ENCODE results near the gene DNTT.
"Not testable (repeated sequence)": the region's sequence is repeated elsewhere in the genome, so short reads cannot be mapped to it uniquely, and the experiment has no call there.

Gene DNTT

DNA sequence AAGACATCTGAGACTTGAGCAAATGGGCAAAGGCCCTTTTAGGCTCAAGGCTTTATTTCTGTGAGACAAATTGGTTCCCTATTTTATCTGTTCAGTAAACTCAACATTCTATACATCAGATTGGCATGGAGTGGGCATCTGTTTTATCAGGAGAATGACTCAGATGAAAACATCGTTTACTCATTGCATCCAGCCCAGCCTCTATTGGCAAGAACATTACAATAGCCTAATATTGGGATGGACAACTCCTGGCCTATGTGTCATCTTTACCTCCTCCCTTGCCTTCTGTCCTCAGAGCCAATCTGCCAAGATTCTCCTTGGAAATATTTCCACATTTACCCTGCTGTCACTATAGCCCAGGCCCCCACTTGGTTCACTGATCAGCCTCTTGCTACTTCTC lies 27.4 kb upstream of the DNTT start:
- DNase-seq: no peak

DNA sequence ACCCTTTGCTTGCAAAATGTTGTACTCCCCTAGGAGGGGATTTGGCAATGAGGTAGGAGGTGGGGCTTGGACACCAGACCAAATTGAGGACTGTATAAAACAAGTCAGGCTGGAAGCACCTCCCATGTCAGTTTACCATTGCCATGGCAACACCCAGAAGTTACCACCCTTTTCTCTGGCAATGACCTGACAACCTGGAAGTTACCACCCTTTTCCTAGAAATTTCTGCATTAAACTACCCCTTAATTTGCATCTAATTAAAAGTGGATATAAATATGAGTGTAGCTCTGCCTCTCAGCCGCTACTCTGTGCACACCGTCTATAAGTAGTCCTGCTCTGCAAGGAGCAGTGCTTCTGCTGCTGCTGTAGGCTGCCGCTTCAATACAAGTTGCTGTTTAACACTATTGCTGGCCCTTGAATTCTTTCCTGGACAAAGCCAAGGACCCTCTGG lies 25.0 kb upstream of the DNTT start:
- DNase-seq: no peak

- DNase-seq: no peak
Observed at GRCh38 chr10:96280859-96281258, 23.4 kb upstream of the DNTT start.

DNA sequence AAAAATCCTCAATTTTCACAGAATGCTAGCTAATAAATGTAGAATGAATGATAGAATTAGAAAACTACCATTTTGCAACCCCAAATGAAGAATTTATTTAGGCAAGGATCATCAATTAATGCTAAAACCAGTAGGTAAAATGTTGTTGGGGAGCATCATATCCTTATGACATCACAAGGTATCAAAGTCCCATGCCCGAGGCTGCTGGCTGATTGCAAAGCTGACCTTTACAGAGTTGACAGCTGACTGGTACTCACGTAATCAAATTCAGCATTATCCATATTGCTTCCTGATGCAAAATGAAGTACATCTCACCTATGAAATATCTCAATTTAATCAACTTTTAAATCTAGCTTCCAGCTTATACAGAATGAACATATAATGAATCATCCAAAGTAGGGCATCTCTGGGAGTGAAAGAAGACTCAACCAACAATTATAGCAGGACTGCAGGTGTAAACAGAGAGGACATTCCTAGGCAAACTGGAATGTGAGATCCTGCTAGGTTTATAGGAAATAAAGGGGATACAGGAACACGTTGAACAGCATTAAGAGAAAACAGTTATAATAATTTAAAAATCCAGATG lies 22.7 kb upstream of the DNTT start:
- DNase-seq: no peak

GRCh38 chr10:96283351-96283750 lies 20.9 kb upstream of the DNTT start:
- no peak for DNase-seq

DNA sequence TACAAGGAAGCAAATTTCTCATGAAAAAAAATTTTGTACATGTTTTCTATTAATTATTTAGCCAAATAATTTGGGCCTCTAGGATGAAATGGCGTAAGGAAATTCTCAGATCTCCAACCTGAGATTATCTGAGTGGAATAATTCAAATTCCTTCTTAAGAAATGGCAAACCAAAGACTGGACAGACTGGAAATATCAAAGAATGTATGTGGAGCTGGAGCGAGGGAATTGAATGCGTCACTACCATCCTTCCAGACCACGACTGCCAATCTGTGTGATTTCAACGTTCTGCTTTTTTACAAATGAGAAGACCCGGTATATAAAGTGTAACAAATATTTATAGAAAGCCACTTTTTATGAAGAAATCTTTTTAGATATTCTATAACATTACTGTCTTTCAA lies 20.5 kb upstream of the DNTT start:
- no peak for DNase-seq

GRCh38 chr10:96285331-96285752 lies 18.9 kb upstream of the DNTT start:
- DNase-seq: no peak

- DNase-seq: no peak
Observed at GRCh38 chr10:96287392-96288105, 16.7 kb upstream of the DNTT start.

- DNase-seq: no peak
Observed at GRCh38 chr10:96288151-96288621, 16.0 kb upstream of the DNTT start.

- DNase-seq: no peak
Observed at GRCh38 chr10:96289218-96289910, 14.9 kb upstream of the DNTT start.

DNA sequence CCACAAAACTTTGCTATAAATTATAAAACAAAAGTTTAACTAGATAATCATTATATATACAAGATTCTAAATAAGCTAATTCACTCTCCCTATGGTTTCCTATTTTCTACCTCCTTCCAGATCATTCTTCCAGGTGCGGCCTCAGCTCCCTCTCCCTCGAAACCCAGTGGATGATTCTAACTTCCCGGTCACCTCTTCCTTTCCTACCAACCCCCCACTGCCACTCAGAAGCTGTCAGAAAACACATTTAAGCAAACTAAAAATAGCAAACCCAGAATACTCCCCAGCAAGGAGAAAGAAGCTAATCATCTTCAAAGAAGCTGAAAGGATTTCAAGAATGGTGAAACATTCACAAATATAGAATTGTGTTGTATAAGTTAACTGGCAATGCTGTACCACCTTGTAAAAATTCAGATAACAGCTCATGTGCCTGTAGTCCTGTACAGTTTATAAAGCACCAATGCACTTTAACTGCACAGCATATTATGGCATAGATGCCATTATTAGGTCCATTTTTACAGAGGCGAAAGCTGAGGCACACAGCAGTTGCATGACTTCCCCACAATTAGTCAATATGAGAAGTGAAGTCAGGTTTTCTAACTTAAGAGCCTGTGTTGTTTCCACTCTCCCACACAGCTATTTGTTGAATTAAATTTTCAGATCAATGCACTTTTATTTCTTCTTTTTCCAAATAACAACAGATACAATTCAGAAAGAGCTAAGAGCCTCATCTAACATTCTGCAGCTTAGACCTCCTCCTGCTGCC lies 13.7 kb upstream of the DNTT start:
- DNase-seq: no peak

DNA sequence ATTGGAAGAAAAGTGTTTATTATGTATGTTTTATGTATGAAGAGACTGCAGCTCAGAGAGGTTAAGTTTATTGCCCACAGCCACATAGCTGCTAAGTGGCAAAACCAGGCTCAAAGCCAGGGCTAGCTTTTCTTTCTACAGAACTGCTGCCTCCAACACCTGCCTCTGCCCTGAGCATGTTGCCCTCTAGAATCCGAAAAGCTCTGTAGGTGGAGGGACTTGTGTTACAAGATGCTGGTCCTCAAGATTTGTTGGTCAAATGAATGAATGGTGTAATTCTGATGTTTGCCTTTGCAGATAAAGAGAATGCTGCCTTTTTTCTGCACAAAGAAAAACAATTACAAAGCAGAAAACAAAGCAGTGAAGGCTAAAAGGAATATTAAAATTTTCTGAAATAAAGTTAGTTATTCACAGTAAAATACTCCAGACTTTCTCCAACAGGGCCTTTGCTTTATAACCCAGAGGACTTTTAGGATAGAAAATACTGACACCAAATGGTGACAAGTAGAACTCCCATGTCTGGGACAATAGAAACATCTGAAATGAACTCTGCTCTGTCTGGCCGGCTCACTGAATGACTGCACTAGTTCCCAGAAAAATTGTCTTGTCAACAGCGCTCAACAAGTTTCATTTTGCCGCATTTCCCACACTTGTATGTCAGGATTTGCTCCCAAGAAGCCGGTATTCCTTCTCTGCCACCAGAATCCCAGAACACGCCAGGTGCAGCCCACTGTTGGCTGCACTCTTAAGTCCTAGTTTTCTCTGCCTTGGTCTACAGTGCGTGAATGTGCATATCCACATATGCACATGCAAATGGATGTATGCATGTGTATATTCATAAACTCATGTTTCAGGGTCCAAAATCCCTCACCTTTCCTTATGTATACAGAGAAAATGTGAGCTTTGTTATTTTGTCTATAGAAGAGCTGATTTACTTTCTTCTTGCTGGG lies 11.0 kb upstream of the DNTT start:
- peak in 1 of 2 experiments; percentile 0 for DNase-seq

GRCh38 chr10:96295475-96295874 lies 8.8 kb upstream of the DNTT start:
- no peak for DNase-seq

DNA sequence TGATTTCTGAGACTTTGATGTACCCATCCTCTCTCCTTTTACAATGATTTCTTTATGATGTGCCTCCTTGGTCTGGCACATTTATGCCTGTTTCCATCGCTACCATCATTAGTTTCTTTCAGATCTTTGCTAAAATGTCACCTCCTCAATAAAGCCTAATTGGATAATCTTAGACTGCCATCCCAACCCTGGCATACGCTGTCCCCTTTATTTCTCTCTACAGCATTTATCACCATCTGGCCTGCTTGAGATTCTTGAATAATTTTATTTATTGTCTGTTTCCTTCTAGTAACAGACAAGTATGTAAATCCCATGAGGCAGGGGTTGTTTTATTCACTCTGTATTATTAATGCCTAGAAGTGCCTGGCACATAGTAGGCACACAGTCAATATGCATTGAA lies 6.7 kb upstream of the DNTT start:
- no peak for DNase-seq

DNA sequence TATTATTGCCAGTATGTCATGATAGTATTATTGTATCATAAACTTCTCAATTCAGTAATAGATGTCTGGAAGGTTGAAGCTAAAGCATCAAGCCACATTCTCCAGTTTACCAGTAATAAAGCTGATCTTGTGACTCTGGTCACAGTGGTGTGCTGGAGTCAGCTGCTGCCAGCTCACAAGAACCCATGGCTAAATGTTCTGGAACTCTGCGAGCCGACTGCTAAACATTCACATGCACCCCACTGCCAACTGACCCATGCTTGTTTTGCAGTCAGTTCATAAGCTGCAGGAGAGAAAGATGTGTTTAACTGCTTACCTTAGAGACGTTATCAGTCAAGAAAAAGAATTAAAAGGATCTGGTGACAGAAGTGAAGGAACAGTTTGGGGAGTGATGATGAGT lies 5.9 kb upstream of the DNTT start:
- no peak for DNase-seq

- no peak for DNase-seq
Observed at GRCh38 chr10:96299383-96299782, 4.9 kb upstream of the DNTT start.

GRCh38 chr10:96301616-96302015 lies 2.6 kb upstream of the DNTT start:
- DNase-seq: no peak

- DNase-seq: no peak
Observed at GRCh38 chr10:96305019-96305418, 785 bp downstream of the DNTT start.

DNA sequence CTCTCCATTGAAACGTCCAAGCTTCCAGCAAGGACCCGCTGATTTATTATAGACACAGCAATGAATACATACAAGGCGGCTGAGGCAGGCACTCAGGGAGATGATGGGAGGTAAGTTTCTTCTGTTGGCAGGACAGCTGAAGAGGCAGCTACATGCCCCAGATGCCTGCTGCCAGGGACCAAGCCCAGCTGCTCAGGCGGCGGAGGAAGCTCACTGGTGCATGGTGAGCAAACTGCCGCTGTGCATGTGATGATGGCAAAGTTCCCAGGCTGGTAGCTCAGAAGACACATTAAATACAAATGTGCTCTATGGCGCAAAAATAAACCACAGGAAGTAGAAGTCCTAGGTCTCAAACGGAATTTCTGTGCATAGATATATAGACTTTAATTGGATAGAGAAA lies 2.3 kb downstream of the DNTT start:
- DNase-seq: no peak

DNA sequence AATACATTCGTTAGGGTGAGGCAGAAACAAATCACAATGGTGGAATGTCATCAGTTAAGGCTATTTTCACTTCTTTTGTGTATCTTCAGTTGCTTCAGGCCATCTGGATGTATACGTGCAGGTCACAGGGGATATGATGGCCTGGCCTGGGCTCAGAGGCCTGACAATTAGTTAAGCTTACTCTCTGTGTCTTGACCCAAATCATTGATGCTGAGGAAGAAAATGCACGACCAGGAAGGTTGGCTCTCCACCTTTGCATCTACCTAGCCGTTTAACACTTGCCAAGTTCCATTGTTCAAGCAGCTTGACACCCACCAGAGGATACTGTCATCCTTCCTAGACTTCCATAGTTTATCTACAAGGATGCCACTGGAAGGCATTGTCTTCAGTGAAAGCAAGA lies 4.6 kb downstream of the DNTT start:
- not testable (repeated sequence) for DNase-seq

GRCh38 chr10:96309628-96310320 lies 5.5 kb downstream of the DNTT start:
- DNase-seq: no peak

- DNase-seq: no peak
Observed at GRCh38 chr10:96310321-96310669, 6.1 kb downstream of the DNTT start.

Measured in NCI-H1930 (cell line).